Measurements from ENCODE around the gene ARL5A. TPM values are rescaled to one million over a fixed set of nuclear protein-coding genes. Genes with fewer than 3 reads are reported as not detected.
"Not testable (repeated sequence)": the region's sequence is repeated elsewhere in the genome, so short reads cannot be mapped to it uniquely, and the experiment has no call there.

Gene ARL5A
- 28.4 and 50.3 TPM in 2 replicates for polyA plus RNA-seq (2011; rRNA removed)
- 12.5 and 13.3 TPM in 2 replicates for polyA plus RNA-seq (2012; cell fraction: cytosol; rRNA removed)
- 2.6 and 5.0 TPM in 2 replicates for polyA plus RNA-seq (2012; cell fraction: nucleus; rRNA removed)
- polyA plus RNA-seq (2017; fragmentation: RNase III; extraction: RNeasy Plus Mini Kit Qiagen cat#74134 plus additional on column Dnase treatment): 29.5 to 32.6 TPM (median 30.5 TPM) in 3 replicates
- 17.8 and 22.9 TPM in 2 replicates for polyA minus RNA-seq (2011; rRNA and poly(A)+ RNA removed)

GRCh38 chr2:151828143-151828889 lies at the start of gene ARL5A:
TSS of gene ARL5A (minus strand) at chr2:151828421. CDS start at chr2:151828176, 245 bp downstream.
- peak within 1 kb of the TSS; percentile 74 for H3K4me2 ChIP-seq
- ChIA-PET POLR2A (interaction anchor here (0.5 to 1.9 kb wide), 20 partner anchors 9 to 898 kb away, joined by 3 to 14 read pairs (median 3); no protein-coding TSS in a partner anchor), CTCF (interaction anchor here (0.8 to 1.4 kb wide), 3 partner anchors 18 to 391 kb away, joined by 3 read pairs; no protein-coding TSS in a partner anchor)
- peaks cover 26% of the 10 kb centered on the region; the same call in 2 of the 3 replicates for H3K4me1 ChIP-seq
- WGBS (ENCODE audit: missing lambda C conversion rate): 3% methylated on average over 20 of the region's 64 CpGs
- no peaks in the 10 kb centered on the region for H3K9me3 ChIP-seq
- H3K27ac ChIP-seq: peak within 1 kb of the TSS; percentile 88 to 98
- ATAC-seq (peak; percentile 94 to 98), DNase-seq (ENCODE audit: low read depth in 1 of 2, low spot score in 1 of 2) (peak; percentile 73 to 97), FAIRE-seq (no peak)
- TF ChIP-seq MAFK (IDR thresholded peaks at IDR 0.05; ENCODE audit: partially characterized antibody) (no peak), RNF2 (IDR thresholded peaks at IDR 0.05; ENCODE audit: borderline replicate concordance, low read depth) (no peak), JUN (IDR thresholded peaks at IDR 0.05) (peak; percentile 85 to 92), MAX (IDR thresholded peaks at IDR 0.05) (peak; percentile 88), NR3C1 (IDR thresholded peaks at IDR 0.05) (no peak), POLR2A (IDR thresholded peaks at IDR 0.05; ENCODE audit: low read length) (peak; percentile 90), HOXA7 (CRISPR knock-in tag; IDR thresholded peaks at IDR 0.05) (no peak), GATA3 (IDR thresholded peaks at IDR 0.05; ENCODE audit: borderline replicate concordance) (peak; percentile 6; the same call in 1 of the 2 replicates), HOXB5 (CRISPR knock-in tag; IDR thresholded peaks at IDR 0.05) (no peak), CBX2 (IDR thresholded peaks at IDR 0.05; ENCODE audit: borderline replicate concordance, low read depth) (no peak), HDAC2 (IDR thresholded peaks at IDR 0.05) (no peak), E2F6 (IDR thresholded peaks at IDR 0.05; ENCODE audit: borderline replicate concordance, low read depth) (no peak), MAZ (IDR thresholded peaks at IDR 0.05; ENCODE audit: borderline replicate concordance, low read depth, low read length) (no peak), PHF8 (IDR thresholded peaks at IDR 0.05; ENCODE audit: borderline replicate concordance, low read depth) (peak; percentile 59), TFCP2L1 (CRISPR knock-in tag; IDR thresholded peaks at IDR 0.05) (no peak), FOSB (CRISPR knock-in tag; IDR thresholded peaks at IDR 0.05) (no peak), RARB (CRISPR knock-in tag; IDR thresholded peaks at IDR 0.05) (no peak), MYC (IDR thresholded peaks at IDR 0.05; ENCODE audit: borderline replicate concordance, low read length) (peak; percentile 91), BHLHE40 (IDR thresholded peaks at IDR 0.05; ENCODE audit: low read depth, low read length) (no peak), BCL3 (IDR thresholded peaks at IDR 0.05) (peak; percentile 87), CBX8 (IDR thresholded peaks at IDR 0.05) (no peak), TP53 (CRISPR knock-in tag; IDR thresholded peaks at IDR 0.05) (no peak; the same call in 1 of the 2 replicates)
- peak within 1 kb of the TSS; percentile 68 for H3K4me3 ChIP-seq

- FAIRE-seq; POLR2A ChIA-PET; H3K27ac ChIP-seq; CTCF ChIA-PET; H3K4me1 ChIP-seq; H3K9me3 ChIP-seq; DNase-seq (ENCODE audit: low read depth in 1 of 2, low spot score in 1 of 2); H3K4me3 ChIP-seq; ATAC-seq; H3K4me2 ChIP-seq: not testable (repeated sequence)
- WGBS (ENCODE audit: missing lambda C conversion rate): no CpG with 5 or more reads among the region's 34 CpGs
Measured at GRCh38 chr2:151875631-151876030, 47.4 kb upstream of the ARL5A start.

GRCh38 chr2:151872463-151872862 lies 44.2 kb upstream of the ARL5A start:
- no peak for TF ChIP-seq TP53 (CRISPR knock-in tag; IDR thresholded peaks at IDR 0.05)
- Histone ChIP-seq H3K27ac (no peak overlapping the region), H3K4me3 (no peak overlapping the region), H3K9me3 (no peaks in the 10 kb centered on the region), H3K4me1 (no peaks in the 10 kb centered on the region), H3K4me2 (no peak overlapping the region)
- FAIRE-seq (no peak), ATAC-seq (no peak), DNase-seq (ENCODE audit: low read depth in 1 of 2, low spot score in 1 of 2) (no peak)
- ChIA-PET POLR2A (no interaction called here), CTCF (no interaction called here)
- WGBS (ENCODE audit: missing lambda C conversion rate): 69% methylated on average over 3 of the region's 3 CpGs

All from A549 (cell line).